Superior temporal gyrus (tissue), 1 donor: ENCODE data around the gene SART3.

Experiments
- DNase-seq: peaks from one replicate; pipeline ENCODE4 v3.0.0-alpha.2; 2016; ENCODE audit errors: extremely low spot score

Gene SART3

GRCh38 chr12:108523365-108523764, 37.6 kb downstream of the SART3 start:
- DNase-seq: peak; percentile 40

- DNase-seq: no peak
Measured at GRCh38 chr12:108519558-108519957, 41.4 kb downstream of the SART3 start.

GRCh38 chr12:108518716-108519496, 42.1 kb downstream of the SART3 start:
- no peak for DNase-seq

- DNase-seq: no peak
Measured at GRCh38 chr12:108518101-108518715, 42.8 kb downstream of the SART3 start.

- DNase-seq: no peak
Measured at GRCh38 chr12:108517288-108518100, 43.5 kb downstream of the SART3 start.

- no peak for DNase-seq
Measured at GRCh38 chr12:108516511-108517275, 44.3 kb downstream of the SART3 start.

GRCh38 chr12:108515916-108516315, 45.1 kb downstream of the SART3 start:
- DNase-seq: no peak

- DNase-seq: peak; percentile 99
Measured at GRCh38 chr12:108514973-108515814, 45.8 kb downstream of the SART3 start, which contains the start of gene FICD. FICD (plus strand) TSS chr12:108515277; CDS start chr12:108516973, 1,696 bp downstream.

- DNase-seq: no peak
Measured at GRCh38 chr12:108514468-108514972, 46.5 kb downstream of the SART3 start.

- DNase-seq: peak; percentile 95
Measured at GRCh38 chr12:108511633-108512540, 49.1 kb downstream of the SART3 start.

GRCh38 chr12:108510836-108511235, 50.1 kb downstream of the SART3 start:
- no peak for DNase-seq

- DNase-seq: no peak
Measured at GRCh38 chr12:108509806-108510205, 51.2 kb downstream of the SART3 start.

- DNase-seq: peak; percentile 53
Measured at GRCh38 chr12:108507971-108508642, 52.9 kb downstream of the SART3 start.

- DNase-seq: no peak
Measured at GRCh38 chr12:108505129-108505528, 55.8 kb downstream of the SART3 start.

- no peak for DNase-seq
Measured at GRCh38 chr12:108502922-108503321, 58.1 kb downstream of the SART3 start.

GRCh38 chr12:108498136-108498535, 62.8 kb downstream of the SART3 start:
- DNase-seq: no peak

- DNase-seq: no peak
Measured at GRCh38 chr12:108495823-108496579, 65.0 kb downstream of the SART3 start.

GRCh38 chr12:108495054-108495453, 65.9 kb downstream of the SART3 start:
- no peak for DNase-seq
